Measurements from ENCODE around the gene CTIF. TPM values are rescaled to one million over a fixed set of nuclear protein-coding genes. Genes with fewer than 3 reads are reported as not detected.

Gene CTIF
- total RNA-seq, 1 donor from 2014 or later: 60.0 TPM

DNA sequence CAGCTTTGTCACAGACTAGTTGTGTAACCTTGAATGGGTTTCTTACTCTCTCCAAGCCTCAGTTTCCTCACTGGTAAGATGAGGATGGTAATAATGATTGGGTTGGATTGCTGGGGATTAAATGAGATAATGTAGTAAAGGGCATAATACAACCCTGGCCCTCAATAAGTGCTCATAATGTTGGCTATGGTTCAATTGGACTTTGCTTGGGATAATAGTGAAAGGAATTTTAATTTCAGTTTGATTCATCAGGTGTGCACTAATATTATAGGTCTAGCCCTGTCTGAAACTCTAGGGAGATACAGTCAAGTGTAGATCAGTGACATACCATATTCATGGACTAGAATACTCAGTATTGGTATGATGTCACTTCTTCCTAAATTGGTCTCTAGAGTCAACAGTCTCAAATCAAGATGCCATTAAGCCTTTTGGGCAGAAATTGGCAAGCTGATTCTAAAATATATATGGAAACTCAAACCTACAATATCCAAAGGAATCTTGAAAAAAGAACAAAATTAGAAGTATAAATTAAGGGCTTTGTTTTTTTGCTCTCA is 250.5 kb downstream of the CTIF start:
- no peak for DNase-seq
- H3K4me3 ChIP-seq: no peak overlapping the region
- intact Hi-C loops (cut with micrococcal nuclease): loop anchor here (10.0 kb wide), 1 partner anchor 155 kb away; no protein-coding TSS in a partner anchor
- peak overlapping the region; percentile 93 for H3K27ac ChIP-seq (replicated peaks)
- peaks cover 82% of the 10 kb centered on the region for H3K4me1 ChIP-seq
- H3K9me3 ChIP-seq (replicated peaks): no peaks in the 10 kb centered on the region
- H3K36me3 ChIP-seq: peaks cover 7% of the 10 kb centered on the region
- H3K27me3 ChIP-seq (ENCODE audit: low read depth): no peaks in the 10 kb centered on the region
- TF ChIP-seq, protein P1, sequence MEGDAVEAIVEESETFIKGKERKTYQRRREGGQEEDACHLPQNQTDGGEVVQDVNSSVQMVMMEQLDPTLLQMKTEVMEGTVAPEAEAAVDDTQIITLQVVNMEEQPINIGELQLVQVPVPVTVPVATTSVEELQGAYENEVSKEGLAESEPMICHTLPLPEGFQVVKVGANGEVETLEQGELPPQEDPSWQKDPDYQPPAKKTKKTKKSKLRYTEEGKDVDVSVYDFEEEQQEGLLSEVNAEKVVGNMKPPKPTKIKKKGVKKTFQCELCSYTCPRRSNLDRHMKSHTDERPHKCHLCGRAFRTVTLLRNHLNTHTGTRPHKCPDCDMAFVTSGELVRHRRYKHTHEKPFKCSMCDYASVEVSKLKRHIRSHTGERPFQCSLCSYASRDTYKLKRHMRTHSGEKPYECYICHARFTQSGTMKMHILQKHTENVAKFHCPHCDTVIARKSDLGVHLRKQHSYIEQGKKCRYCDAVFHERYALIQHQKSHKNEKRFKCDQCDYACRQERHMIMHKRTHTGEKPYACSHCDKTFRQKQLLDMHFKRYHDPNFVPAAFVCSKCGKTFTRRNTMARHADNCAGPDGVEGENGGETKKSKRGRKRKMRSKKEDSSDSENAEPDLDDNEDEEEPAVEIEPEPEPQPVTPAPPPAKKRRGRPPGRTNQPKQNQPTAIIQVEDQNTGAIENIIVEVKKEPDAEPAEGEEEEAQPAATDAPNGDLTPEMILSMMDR (IDR thresholded peaks at IDR 0.05; ENCODE audit: borderline replicate concordance): no peak

DNA sequence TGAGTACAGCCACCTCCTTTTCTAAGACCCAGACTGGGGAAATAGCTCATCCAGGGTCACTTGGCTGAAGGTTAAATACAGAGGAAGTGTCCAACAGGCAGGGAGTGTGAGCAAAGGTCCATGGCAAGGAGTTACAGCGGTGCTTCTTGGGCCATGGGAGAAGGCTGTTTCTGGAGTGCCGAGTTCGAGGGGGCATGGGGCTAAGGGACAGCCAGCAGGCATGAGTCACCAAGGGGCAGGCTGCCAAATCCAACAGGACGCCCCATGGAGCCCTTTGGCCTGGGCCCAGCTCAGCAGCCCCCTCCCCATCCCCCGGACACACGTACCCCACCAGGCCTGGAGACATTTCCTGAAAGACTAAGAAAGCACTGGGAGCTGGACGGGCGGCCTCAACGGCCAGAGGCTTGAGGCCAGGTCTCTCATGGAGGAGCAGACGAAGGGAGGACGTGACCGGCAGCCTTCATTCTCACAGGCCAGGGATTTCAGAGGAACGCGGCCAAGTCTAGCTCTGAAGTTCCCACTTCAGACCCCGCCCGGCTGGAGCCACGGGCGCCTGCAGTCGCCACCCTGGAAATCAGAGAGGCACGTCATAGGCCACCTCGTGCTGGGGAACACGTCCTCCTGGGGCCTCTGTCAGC is 251.5 kb downstream of the CTIF start:
- TF ChIP-seq, protein P1 (IDR thresholded peaks at IDR 0.05; ENCODE audit: borderline replicate concordance): no peak
- intact Hi-C loops (cut with micrococcal nuclease): no loop called here
- no peak overlapping the region for H3K4me3 ChIP-seq
- no peaks in the 10 kb centered on the region for H3K9me3 ChIP-seq (replicated peaks)
- H3K27ac ChIP-seq (replicated peaks): peak overlapping the region; percentile 93
- peaks cover 76% of the 10 kb centered on the region for H3K4me1 ChIP-seq
- no peaks in the 10 kb centered on the region for H3K27me3 ChIP-seq (ENCODE audit: low read depth)
- peak; percentile 84 for DNase-seq
- peaks cover 7% of the 10 kb centered on the region for H3K36me3 ChIP-seq

DNA sequence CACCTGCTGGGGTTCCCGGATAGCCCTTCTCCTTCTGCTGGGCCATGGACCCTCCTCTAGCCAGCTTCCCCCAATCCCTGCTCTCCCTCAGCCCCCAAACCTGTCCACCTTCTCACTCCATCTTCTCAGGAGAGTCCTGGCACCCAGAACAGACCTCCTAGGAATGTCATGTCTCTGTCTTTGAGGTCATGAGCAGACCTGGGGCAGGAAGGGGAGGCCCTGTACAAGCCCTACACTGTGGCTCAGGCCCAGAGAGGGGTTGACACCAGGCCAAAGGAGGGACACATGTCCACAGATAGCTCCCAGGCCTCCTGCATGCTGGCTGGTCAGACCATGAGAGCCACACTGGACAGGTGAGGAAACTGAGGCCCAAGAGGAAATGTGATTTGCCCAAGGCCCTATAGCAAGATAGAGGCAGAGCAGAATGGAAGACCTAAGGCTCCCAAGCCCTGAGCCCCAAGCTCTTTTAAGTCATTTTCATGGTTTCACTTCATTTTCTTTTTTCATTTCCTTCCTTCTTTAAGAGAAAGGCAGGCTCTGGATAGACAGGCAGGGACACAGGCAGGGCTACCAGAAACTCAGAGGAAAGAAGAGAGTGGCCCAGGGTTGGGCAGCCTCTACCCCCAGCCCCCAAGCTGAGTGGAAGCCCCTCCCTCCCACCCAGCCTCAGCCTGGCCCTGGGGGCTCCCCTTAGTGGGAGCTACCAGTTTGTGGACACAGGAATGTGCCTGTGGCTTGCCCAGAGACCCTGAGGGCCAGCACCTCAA is 252.2 kb downstream of the CTIF start:
- Histone ChIP-seq H3K27me3 (ENCODE audit: low read depth) (no peaks in the 10 kb centered on the region), H3K9me3 (replicated peaks) (no peaks in the 10 kb centered on the region), H3K4me3 (no peak overlapping the region), H3K27ac (replicated peaks) (peak overlapping the region; percentile 93), H3K4me1 (peaks cover 75% of the 10 kb centered on the region), H3K36me3 (peaks cover 4% of the 10 kb centered on the region)
- intact Hi-C loops (cut with micrococcal nuclease): no loop called here
- TF ChIP-seq, protein P1 (IDR thresholded peaks at IDR 0.05; ENCODE audit: borderline replicate concordance): no peak
- DNase-seq: peak; percentile 36

DNA sequence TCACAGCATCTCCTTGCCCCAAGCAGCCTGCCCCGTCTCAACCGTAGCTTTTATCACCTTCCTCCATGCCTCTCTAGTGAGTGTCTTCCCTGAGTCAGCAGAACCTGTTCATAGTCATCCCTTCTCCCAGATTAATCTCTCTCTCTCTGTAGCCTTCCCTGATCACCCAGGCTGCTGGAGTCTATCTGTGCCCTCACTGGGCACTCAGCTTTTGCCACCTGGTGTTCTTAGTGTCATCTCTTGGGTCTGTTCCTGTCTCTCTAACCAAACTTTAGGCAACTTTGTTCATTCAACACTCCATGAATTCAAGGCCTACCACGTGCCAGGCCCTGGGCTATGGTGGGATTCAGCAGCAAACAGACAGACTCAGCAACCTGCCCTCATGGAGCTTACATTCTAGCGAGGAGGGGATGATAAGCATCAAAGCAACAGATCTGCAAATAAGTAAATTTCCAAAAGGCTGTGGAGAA is 252.8 kb downstream of the CTIF start:
- H3K4me1 ChIP-seq: peaks cover 69% of the 10 kb centered on the region
- H3K27me3 ChIP-seq (ENCODE audit: low read depth): no peaks in the 10 kb centered on the region
- peak overlapping the region; percentile 93 for H3K27ac ChIP-seq (replicated peaks)
- intact Hi-C loops (cut with micrococcal nuclease): no loop called here
- no peaks in the 10 kb centered on the region for H3K36me3 ChIP-seq
- H3K9me3 ChIP-seq (replicated peaks): no peaks in the 10 kb centered on the region
- H3K4me3 ChIP-seq: no peak overlapping the region
- no peak for DNase-seq
- TF ChIP-seq, protein P1 (IDR thresholded peaks at IDR 0.05; ENCODE audit: borderline replicate concordance): no peak

DNA sequence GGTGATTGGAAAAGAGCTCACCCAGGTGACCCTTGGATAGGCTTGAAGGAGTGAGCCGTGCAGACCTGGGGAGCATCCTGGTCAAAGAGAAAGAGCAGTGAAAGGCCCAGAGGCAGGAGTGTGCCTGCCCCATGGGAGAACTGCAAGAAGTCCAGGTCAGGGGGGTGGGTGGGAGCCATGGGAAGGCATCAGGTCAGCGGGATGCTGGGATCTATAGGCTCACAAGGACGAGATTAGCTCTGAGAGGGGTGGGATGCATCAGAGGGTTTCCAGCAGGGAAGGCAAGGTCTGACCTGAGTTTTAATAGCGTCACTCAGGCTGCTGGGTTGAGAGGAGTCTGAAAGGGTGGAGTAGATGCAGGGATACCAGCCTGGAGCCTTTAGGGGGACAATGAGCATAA is 253.3 kb downstream of the CTIF start:
- Histone ChIP-seq H3K36me3 (no peaks in the 10 kb centered on the region), H3K27ac (replicated peaks) (peak overlapping the region; percentile 93), H3K9me3 (replicated peaks) (no peaks in the 10 kb centered on the region), H3K4me1 (peaks cover 64% of the 10 kb centered on the region), H3K4me3 (no peak overlapping the region), H3K27me3 (ENCODE audit: low read depth) (no peaks in the 10 kb centered on the region)
- intact Hi-C loops (cut with micrococcal nuclease): no loop called here
- TF ChIP-seq, protein P1 (IDR thresholded peaks at IDR 0.05; ENCODE audit: borderline replicate concordance): no peak
- DNase-seq: peak; percentile 5

Data from left ventricle myocardium inferior (tissue), 1 donor.